Prostate gland (tissue), 2 donors: ENCODE results near the gene MS4A8. TPM values are rescaled to one million over a fixed set of nuclear protein-coding genes. Genes with fewer than 3 reads are reported as not detected.

ENCODE experiments used
- DNase-seq: peaks from one replicate; pipeline ENCODE4 v3.0.0-alpha.2; 2019; ENCODE audit warnings: low spot score
- H3K27ac ChIP-seq, 2 donors: fragments of 200-600 bp; sonication (generic); 2 replicates each; pipeline ENCODE4 v1.5.1; 2017 to 2019
- H3K27me3 ChIP-seq: fragments of 200-600 bp; sonication (generic); replicated peaks from 2 replicates; pipeline ENCODE4 v1.5.1; 2019; ENCODE audit not compliant: insufficient read depth
- H3K36me3 ChIP-seq, 2 donors: fragments of 200-600 bp; sonication (generic); 1 replicate in 1 of 2; 2 replicates in 1 of 2; pipeline versions ENCODE4 v1.5.1 to v1.8.1; 2017 to 2019
- H3K4me1 ChIP-seq: fragments of 200-600 bp; sonication (generic); replicated peaks from 2 replicates; pipeline ENCODE4 v1.5.1; 2019
- H3K4me3 ChIP-seq, 2 donors: fragments of 200-600 bp; sonication (generic); 2 replicates each; pipeline ENCODE4 v1.5.1; 2017 to 2019
- H3K9me3 ChIP-seq: fragments of 200-600 bp; sonication (generic); 2 replicates; pipeline ENCODE4 v1.5.1; 2017
- CTCF ChIP-seq, 4 experiments: fragments of 200-600 bp in 2 of 4; fragments of 450-650 bp in 2 of 4; sonication (generic) in 2 of 4; IDR thresholded peaks; 1 replicate in 3 of 4; 2 replicates in 1 of 4; pipeline ENCODE4 v1.5.1; 2016 to 2019; ENCODE audit warnings: antibody characterized with exemption in 4 of 4, mild to moderate bottlenecking in 2 of 4, moderate library complexity in 2 of 4
- POLR2A ChIP-seq: fragments of 450-650 bp; IDR thresholded peaks from one replicate; pipeline ENCODE4 v1.6.1; 2016; ENCODE audit warnings: antibody characterized with exemption, mild to moderate bottlenecking
- POLR2AphosphoS5 ChIP-seq: sonication (generic); formaldehyde crosslinking; IDR thresholded peaks from one replicate; pipeline ENCODE4 v1.6.1; 2017; ENCODE audit warnings: antibody characterized with exemption
- WGBS: methylation state at CpG from one replicate; pipeline ENCODE4 v1.1.5; 2018; 5-methylcytosine and 5-hydroxymethylcytosine counted together
- intact Hi-C: fragments of 100-400 bp; cut with DNase I; formaldehyde crosslinking; loops from one replicate; pipeline ENCODE4 v1.14.2; 2022
- total RNA-seq, 2 donors: library from RNA; depleted of rRNA; stranded (reverse); fragments of >200 nt; gene quantifications; one replicate each; pipeline ENCODE4 v1.1.0, GENCODE V29; 2016

MS4A8 gene
- total RNA-seq, 2 donors from 2014 or later, result 0.68 to 1.1 TPM

- no peaks in the 10 kb centered on the region for H3K4me1 ChIP-seq
- H3K36me3 ChIP-seq, result no peaks in the 10 kb centered on the region
- intact Hi-C loops, result no loop called here
- DNase-seq, result no peak
- H3K27me3 ChIP-seq, result no peaks in the 10 kb centered on the region
- TF ChIP-seq POLR2A (no peak), CTCF (IDR thresholded peaks at IDR 0.05) (no peak), POLR2AphosphoS5 (no peak)
- H3K4me3 ChIP-seq, result no peak overlapping the region
- H3K9me3 ChIP-seq, result no peaks in the 10 kb centered on the region
- H3K27ac ChIP-seq, result no peak overlapping the region
Observed at GRCh38 chr11:60740573-60740972, 41.2 kb downstream of the MS4A8 start.

- Histone ChIP-seq H3K36me3 (no peaks in the 10 kb centered on the region), H3K4me3 (no peak overlapping the region), H3K9me3 (no peaks in the 10 kb centered on the region), H3K4me1 (no peaks in the 10 kb centered on the region), H3K27ac (no peak overlapping the region), H3K27me3 (no peaks in the 10 kb centered on the region)
- TF ChIP-seq POLR2A (no peak), POLR2AphosphoS5 (no peak), CTCF (IDR thresholded peaks at IDR 0.05) (no peak)
- intact Hi-C loops, result no loop called here
- no peak for DNase-seq
- 87% methylated on average over 3 of the region's 3 CpGs for WGBS
Observed at GRCh38 chr11:60741421-60741820, 42.0 kb downstream of the MS4A8 start.

- WGBS, result 87% methylated on average over 1 of the region's 1 CpG
- Histone ChIP-seq H3K27me3 (no peaks in the 10 kb centered on the region), H3K9me3 (no peaks in the 10 kb centered on the region), H3K4me3 (no peak overlapping the region), H3K36me3 (no peaks in the 10 kb centered on the region), H3K27ac (no peak overlapping the region), H3K4me1 (no peaks in the 10 kb centered on the region)
- no peak for DNase-seq
- TF ChIP-seq CTCF (IDR thresholded peaks at IDR 0.05) (no peak), POLR2AphosphoS5 (no peak), POLR2A (no peak)
- intact Hi-C loops, result no loop called here
Observed at GRCh38 chr11:60743058-60743457, 43.6 kb downstream of the MS4A8 start.

- DNase-seq, result no peak
- Histone ChIP-seq H3K36me3 (no peaks in the 10 kb centered on the region), H3K4me3 (no peak overlapping the region), H3K9me3 (no peaks in the 10 kb centered on the region), H3K4me1 (no peaks in the 10 kb centered on the region), H3K27ac (no peak overlapping the region), H3K27me3 (no peaks in the 10 kb centered on the region)
- intact Hi-C loops, result no loop called here
- no peak for TF ChIP-seq POLR2A
- WGBS, result 81% methylated on average over 5 of the region's 5 CpGs
Observed at GRCh38 chr11:60744114-60744513, 44.7 kb downstream of the MS4A8 start.

GRCh38 chr11:60747359-60747873, 48.0 kb downstream of the MS4A8 start:
- Histone ChIP-seq H3K4me1 (no peaks in the 10 kb centered on the region), H3K9me3 (no peaks in the 10 kb centered on the region), H3K36me3 (no peaks in the 10 kb centered on the region), H3K27ac (no peak overlapping the region), H3K4me3 (no peak overlapping the region), H3K27me3 (no peaks in the 10 kb centered on the region)
- DNase-seq, result no peak
- no peak for TF ChIP-seq CTCF (IDR thresholded peaks at IDR 0.05)
- no peak for TF ChIP-seq POLR2AphosphoS5
- no peak for TF ChIP-seq POLR2A
- intact Hi-C loops, result no loop called here
- WGBS, result 97% methylated on average over 14 of the region's 14 CpGs
